Stimulated activated CD8-positive, alpha-beta memory T cell treated with anti-CD3 and anti-CD28 coated beads, Interleukin-12 subunit alpha, Interleukin-12 subunit beta, amount 100 ng/mL, for 24 hours (primary cell): ENCODE data around the gene PHKG2.

Experiments
- DNase-seq: peaks from one replicate; pipeline ENCODE4 v3.0.0-alpha.2; 2020; ENCODE audit errors: extremely low read depth

PHKG2 gene

GRCh38 chr16:30775131-30775391 is 26.8 kb downstream of the PHKG2 start:
- no peak for DNase-seq

GRCh38 chr16:30775392-30776188 is 27.4 kb downstream of the PHKG2 start:
- DNase-seq = peak; percentile 35

GRCh38 chr16:30777591-30778297 is 29.5 kb downstream of the PHKG2 start:
- DNase-seq = no peak

GRCh38 chr16:30778549-30779244 is 30.5 kb downstream of the PHKG2 start:
- DNase-seq = no peak

- DNase-seq = no peak
Observed at GRCh38 chr16:30779596-30779995, 31.4 kb downstream of the PHKG2 start.

GRCh38 chr16:30780021-30780420 is 31.8 kb downstream of the PHKG2 start:
- DNase-seq = no peak

- no peak for DNase-seq
Observed at GRCh38 chr16:30780549-30780948, 32.3 kb downstream of the PHKG2 start.

GRCh38 chr16:30782486-30783279 is 34.5 kb downstream of the PHKG2 start:
- no peak for DNase-seq

- no peak for DNase-seq
Observed at GRCh38 chr16:30783280-30784109, 35.3 kb downstream of the PHKG2 start.

GRCh38 chr16:30784215-30784614 is 36.0 kb downstream of the PHKG2 start:
- DNase-seq = no peak

GRCh38 chr16:30785126-30786106 is 37.2 kb downstream of the PHKG2 start:
- no peak for DNase-seq

GRCh38 chr16:30786115-30786935 is 38.1 kb downstream of the PHKG2 start:
- no peak for DNase-seq

GRCh38 chr16:30786936-30787612 is 38.8 kb downstream of the PHKG2 start, which contains the start of gene ZNF629:
Gene ZNF629, minus strand, starts transcription at chr16:30787205. Its CDS starts 2,723 bp downstream, at chr16:30784482.
- no peak for DNase-seq

- no peak for DNase-seq
Observed at GRCh38 chr16:30787613-30788378, 39.6 kb downstream of the PHKG2 start.

- no peak for DNase-seq
Observed at GRCh38 chr16:30793508-30794069, 45.4 kb downstream of the PHKG2 start.

GRCh38 chr16:30794634-30795033 is 46.4 kb downstream of the PHKG2 start:
- no peak for DNase-seq

- no peak for DNase-seq
Observed at GRCh38 chr16:30797670-30798309, 49.6 kb downstream of the PHKG2 start.
